Natural killer cell treated with Interleukin-12 subunit alpha and Interleukin-12 subunit beta and Interleukin-15 and Interleukin-18, amount 100 ng/mL, for 72 hours (primary cell): ENCODE results near the gene RRP8. TPM values are rescaled to one million over a fixed set of nuclear protein-coding genes. Genes with fewer than 3 reads are reported as not detected.

Source experiments
- ATAC-seq, 2 donors: fragments of 150-1000 bp; cut with Tn5 transposase in 1 of 2; sonication (Bioruptor Pico), chemical (Tn5 transposase) in 1 of 2; 2 replicates each; pipeline ENCODE4 v1.10.0; 2021
- DNase-seq: peaks from one replicate; pipeline ENCODE4 v3.0.0; 2022; ENCODE audit warnings: low spot score
- H3K27ac Mint-ChIP-seq, 2 donors: 1 replicate in 1 of 2; 2 replicates in 1 of 2; pipeline ENCODE4 v1.8.0; 2022; ENCODE audit warnings: mixed read lengths in 2 of 2, mild to moderate bottlenecking in 1 of 2, moderate library complexity in 1 of 2
- H3K27me3 Mint-ChIP-seq, 2 donors: 1 replicate in 1 of 2; 2 replicates in 1 of 2; pipeline ENCODE4 v1.8.0; 2022; ENCODE audit warnings: mixed read lengths in 2 of 2
- H3K36me3 Mint-ChIP-seq: one replicate; pipeline ENCODE4 v1.8.0; 2022; ENCODE audit warnings: mixed read lengths
- H3K4me1 Mint-ChIP-seq, 2 donors: 1 replicate in 1 of 2; 2 replicates in 1 of 2; pipeline ENCODE4 v1.8.0; 2022; ENCODE audit warnings: low read depth in 2 of 2, mixed read lengths in 2 of 2, mild to moderate bottlenecking in 1 of 2
- H3K4me3 Mint-ChIP-seq: one replicate; pipeline ENCODE4 v1.8.0; 2022; ENCODE audit warnings: mixed read lengths
- H3K9me3 Mint-ChIP-seq: 2 replicates; pipeline ENCODE4 v1.8.0; 2022; ENCODE audit warnings: mixed read lengths
- total RNA-seq, 2 donors: library from RNA; stranded (reverse); gene quantifications; one replicate each; pipeline ENCODE4 v1.2.3, GENCODE V29; 2022

RRP8 gene
- total RNA-seq, 2 donors from 2014 or later = 33.8 to 42.0 TPM

DNA sequence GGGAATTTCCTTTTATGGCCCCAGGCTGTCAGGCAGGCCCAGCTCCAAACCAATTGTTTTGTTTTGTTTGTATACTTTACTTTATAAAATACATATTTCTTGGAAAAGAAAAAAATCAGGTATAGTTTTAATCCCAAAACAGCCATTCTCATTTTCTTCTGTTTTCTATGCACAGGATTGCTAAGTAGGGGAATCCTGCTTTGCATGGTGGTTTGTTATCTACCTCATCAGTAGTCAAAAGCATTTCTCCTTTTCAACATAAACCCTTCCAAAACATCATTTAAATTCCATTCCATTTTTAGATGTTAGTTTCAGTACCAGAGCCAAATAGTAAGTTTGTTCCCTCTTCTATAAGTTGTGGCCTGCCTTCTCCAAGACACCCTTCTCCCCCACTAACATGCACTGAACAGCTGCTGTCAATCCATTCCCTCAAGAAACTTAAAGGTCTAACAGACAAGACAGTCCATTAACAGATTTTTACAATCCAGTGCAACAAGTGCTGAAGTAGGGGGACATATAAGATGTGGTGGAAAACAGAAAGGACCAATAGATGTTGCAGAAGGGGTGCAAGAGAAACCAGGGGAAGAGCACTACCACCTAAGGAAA is 3.9 kb upstream of the RRP8 start:
- no peaks in the 10 kb centered on the region for H3K9me3 Mint-ChIP-seq
- no peak overlapping the region for H3K4me3 Mint-ChIP-seq
- H3K27me3 Mint-ChIP-seq = no peaks in the 10 kb centered on the region
- ATAC-seq (no peak), DNase-seq (no peak)
- H3K36me3 Mint-ChIP-seq = peaks cover 7% of the 10 kb centered on the region
- H3K27ac Mint-ChIP-seq = no peak overlapping the region
- peaks cover 39 to 41% of the 10 kb centered on the region in 2 donors for H3K4me1 Mint-ChIP-seq

DNA sequence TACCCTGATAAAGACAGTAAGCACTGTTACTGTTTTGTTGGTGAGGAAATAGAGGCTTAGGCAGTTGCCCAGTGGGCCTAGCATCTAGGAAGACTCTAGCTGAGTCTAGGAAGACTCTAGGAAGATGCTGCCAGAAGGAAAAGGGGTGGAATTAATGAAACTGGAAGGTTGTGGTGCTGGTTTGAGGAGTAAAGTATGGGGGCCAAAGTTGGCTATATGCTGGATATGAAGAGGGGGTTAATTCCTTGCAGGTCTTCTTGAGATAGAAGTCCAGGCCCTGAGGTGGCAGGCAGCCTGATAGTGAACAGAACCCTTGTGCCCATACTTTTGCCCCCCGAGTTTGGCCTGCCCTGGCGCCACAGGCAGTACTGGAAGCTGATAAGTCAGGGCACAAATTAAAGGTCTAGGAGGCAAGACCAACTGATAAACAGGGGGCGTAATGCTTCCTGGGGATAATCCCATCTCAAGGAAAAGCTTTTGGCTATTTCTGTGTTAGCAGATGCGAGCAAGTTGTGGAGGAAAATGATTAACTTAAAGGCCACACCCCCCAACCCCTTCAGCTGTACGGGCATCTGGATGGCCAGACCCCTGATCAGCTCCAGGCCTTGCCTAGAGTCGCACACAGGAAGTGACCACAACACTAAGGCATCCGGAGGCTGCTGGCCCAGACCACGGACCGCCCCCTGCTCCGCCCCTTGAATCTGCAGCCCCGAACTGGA is 3.2 kb upstream of the RRP8 start:
- H3K4me1 Mint-ChIP-seq = peaks cover 39 to 46% of the 10 kb centered on the region in 2 donors
- no peak overlapping the region for H3K27ac Mint-ChIP-seq
- peaks cover 10% of the 10 kb centered on the region for H3K36me3 Mint-ChIP-seq
- no peak overlapping the region for H3K4me3 Mint-ChIP-seq
- no peaks in the 10 kb centered on the region for H3K9me3 Mint-ChIP-seq
- ATAC-seq (peak; percentile 62 to 77), DNase-seq (peak; percentile 91)
- no peaks in the 10 kb centered on the region for H3K27me3 Mint-ChIP-seq

- no peak for ATAC-seq
Measured at GRCh38 chr11:6604790-6605189, 1.4 kb upstream of the RRP8 start.

GRCh38 chr11:6604081-6604626 is 738 bp upstream of the RRP8 start:
- ATAC-seq = peak; percentile 3 to 51

More at GRCh38 chr11:6604790-6605189, 1.4 kb upstream of the RRP8 start:
- no peak overlapping the region for H3K27ac Mint-ChIP-seq
- peaks cover 25 to 39% of the 10 kb centered on the region in 2 donors for H3K4me1 Mint-ChIP-seq
- no peaks in the 10 kb centered on the region for H3K9me3 Mint-ChIP-seq
- no peak overlapping the region for H3K4me3 Mint-ChIP-seq
- DNase-seq = no peak
- H3K36me3 Mint-ChIP-seq = peaks cover 11% of the 10 kb centered on the region
- no peaks in the 10 kb centered on the region for H3K27me3 Mint-ChIP-seq

DNA sequence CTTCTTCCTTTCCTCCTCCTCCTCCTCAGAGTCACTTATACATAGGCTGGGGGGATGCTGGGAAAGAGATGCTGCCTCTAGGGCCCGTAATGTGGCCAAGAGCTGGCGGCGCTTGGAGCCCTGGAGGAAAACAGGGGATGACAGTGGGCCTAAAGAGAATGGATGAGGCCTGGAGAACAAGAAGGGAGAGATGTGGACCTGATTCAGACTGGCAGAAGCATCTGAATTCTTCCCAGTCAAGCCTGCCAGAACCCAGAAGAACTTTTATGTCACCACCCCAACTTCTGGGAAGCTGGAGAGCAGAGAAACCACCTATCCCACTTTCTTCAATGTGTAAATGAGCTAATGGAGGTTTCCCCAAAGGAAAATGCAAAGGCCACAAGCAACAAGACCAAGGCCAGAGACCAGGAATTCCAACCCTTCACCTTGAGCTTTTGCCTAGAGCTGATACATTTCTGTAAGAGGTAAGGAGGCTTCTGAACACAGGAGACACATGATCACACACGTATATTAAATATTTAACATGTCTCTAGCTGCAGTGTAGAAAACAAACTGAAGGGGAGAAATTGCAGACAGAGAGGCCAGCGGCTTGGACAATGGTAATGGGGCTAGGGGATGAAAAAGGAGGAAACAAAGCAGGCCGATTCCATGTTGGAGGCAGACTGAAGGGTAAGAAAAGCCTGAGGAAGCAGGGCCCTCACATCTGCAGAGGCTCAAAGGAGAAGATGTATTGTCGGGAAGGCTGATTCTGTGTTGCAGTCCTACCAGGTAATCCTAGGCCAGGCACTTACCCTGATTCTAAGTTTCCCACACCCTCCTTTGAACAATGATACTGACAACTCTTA is 1.1 kb downstream of the RRP8 start:
- DNase-seq (peak; percentile 22), ATAC-seq (no peak)
- Mint-ChIP-seq H3K9me3 (no peaks in the 10 kb centered on the region), H3K36me3 (peaks cover 25% of the 10 kb centered on the region), H3K4me3 (no peak overlapping the region), H3K27me3 (no peaks in the 10 kb centered on the region), H3K4me1 (peaks cover 20 to 37% of the 10 kb centered on the region in 2 donors), H3K27ac (no peak overlapping the region)

More at GRCh38 chr11:6604081-6604626, 738 bp upstream of the RRP8 start:
- DNase-seq = peak; percentile 60
- no peak overlapping the region for H3K27ac Mint-ChIP-seq
- no peaks in the 10 kb centered on the region for H3K9me3 Mint-ChIP-seq
- H3K27me3 Mint-ChIP-seq = no peaks in the 10 kb centered on the region
- H3K4me1 Mint-ChIP-seq = peaks cover 22 to 40% of the 10 kb centered on the region in 2 donors
- H3K4me3 Mint-ChIP-seq = no peak overlapping the region
- peaks cover 13% of the 10 kb centered on the region for H3K36me3 Mint-ChIP-seq

DNA sequence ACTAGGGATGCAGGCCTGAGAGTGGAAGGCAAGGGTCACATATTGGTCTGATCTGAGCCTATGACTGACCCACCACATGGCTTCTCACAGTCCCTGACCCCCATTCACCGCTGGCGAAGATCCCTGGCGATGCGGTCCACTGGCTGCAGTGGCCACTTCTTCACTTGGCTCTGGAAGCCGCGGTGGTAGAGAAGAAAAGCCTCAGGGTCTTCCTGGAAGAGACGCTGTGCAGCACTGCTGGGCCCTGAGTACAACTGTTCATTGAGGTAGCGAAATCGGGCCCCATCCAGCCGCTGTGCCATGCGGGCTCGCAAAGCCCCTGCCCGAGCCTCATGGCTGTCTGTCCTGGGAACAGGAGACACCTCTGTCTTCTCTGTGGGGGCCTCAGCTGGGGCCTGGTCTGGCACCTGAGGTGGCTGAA is 2.4 kb downstream of the RRP8 start:
- Mint-ChIP-seq H3K4me1 (peaks cover 11 to 36% of the 10 kb centered on the region in 2 donors), H3K27ac (no peak overlapping the region), H3K36me3 (peaks cover 29% of the 10 kb centered on the region), H3K9me3 (no peaks in the 10 kb centered on the region), H3K4me3 (no peak overlapping the region), H3K27me3 (no peaks in the 10 kb centered on the region)
- ATAC-seq (no peak), DNase-seq (peak; percentile 57)

DNA sequence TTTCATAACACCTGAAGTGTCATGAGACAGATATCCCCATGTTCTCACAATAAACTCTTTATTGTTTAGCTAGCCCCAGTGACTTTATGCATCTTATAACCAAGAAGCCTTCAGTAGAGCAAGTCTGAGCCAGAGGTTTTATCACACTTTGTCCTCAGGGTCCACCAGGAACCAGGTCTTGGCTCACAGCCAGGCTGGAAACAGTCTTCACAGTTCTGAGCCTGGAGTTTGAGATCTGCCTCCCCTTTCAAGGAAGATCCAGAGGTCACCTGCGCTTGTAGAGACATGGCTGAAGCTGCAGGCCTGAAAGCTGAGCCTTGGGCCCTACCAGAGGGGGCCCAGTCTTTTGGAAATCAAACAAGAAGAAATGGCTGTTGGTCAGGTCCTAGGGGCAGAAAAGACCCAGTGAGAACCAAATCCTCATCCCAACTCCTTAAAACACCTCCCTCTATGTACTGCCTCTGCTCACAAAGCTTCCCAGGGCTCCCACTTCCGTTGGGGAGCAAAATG is 3.5 kb downstream of the RRP8 start:
- no peak overlapping the region for H3K27ac Mint-ChIP-seq
- H3K27me3 Mint-ChIP-seq = no peaks in the 10 kb centered on the region
- H3K9me3 Mint-ChIP-seq = no peaks in the 10 kb centered on the region
- H3K4me1 Mint-ChIP-seq = peaks cover 8 to 36% of the 10 kb centered on the region in 2 donors
- ATAC-seq = no peak
- H3K36me3 Mint-ChIP-seq = peaks cover 32% of the 10 kb centered on the region
- DNase-seq = no peak
- no peak overlapping the region for H3K4me3 Mint-ChIP-seq

GRCh38 chr11:6599449-6599848 is 4.0 kb downstream of the RRP8 start:
- Mint-ChIP-seq H3K4me1 (peaks cover 10 to 37% of the 10 kb centered on the region in 2 donors), H3K9me3 (no peaks in the 10 kb centered on the region), H3K36me3 (peaks cover 32% of the 10 kb centered on the region), H3K27ac (no peak overlapping the region), H3K27me3 (no peaks in the 10 kb centered on the region), H3K4me3 (no peak overlapping the region)
- DNase-seq (peak; percentile 26), ATAC-seq (no peak)

- Mint-ChIP-seq H3K9me3 (no peaks in the 10 kb centered on the region), H3K27me3 (no peaks in the 10 kb centered on the region), H3K4me3 (no peak overlapping the region), H3K4me1 (peaks cover 14 to 41% of the 10 kb centered on the region in 2 donors), H3K36me3 (peaks cover 32% of the 10 kb centered on the region), H3K27ac (peak overlapping the region in 1 of 2 donors; percentile 17)
- ATAC-seq = no peak
- DNase-seq = no peak
Measured at GRCh38 chr11:6598555-6598954, 4.9 kb downstream of the RRP8 start.

DNA sequence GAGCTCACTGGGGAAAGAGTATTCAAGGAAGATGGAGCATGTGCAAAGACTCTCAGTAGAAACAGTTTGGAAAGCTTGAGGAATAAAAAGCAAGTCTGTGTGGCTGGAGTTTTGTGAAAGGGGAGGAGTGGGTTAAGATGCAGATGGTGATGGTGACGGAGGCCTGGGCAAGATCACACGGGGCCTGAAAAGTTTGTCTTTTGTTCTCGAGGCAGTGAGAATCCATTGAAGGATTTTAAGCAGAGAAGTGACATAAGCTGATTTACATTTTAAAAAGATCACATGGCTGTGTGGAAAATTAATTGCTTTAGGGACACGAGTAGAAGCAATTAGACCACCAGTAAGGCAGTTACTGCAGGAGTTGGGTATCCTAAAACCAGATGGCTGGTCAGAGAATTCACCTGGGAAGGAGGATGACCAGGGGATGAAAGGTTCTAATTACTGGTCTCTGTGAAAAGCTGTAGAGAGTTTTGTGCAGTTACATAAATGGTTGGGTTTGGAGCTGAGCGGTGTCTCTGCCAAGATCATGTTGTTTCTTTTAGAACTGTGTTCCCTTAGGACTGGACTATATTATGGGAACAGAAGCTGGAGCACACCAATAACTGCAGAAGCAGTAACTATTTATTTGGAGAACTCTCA is 7.1 kb downstream of the RRP8 start:
- ATAC-seq = no peak
- Mint-ChIP-seq H3K36me3 (peaks cover 29% of the 10 kb centered on the region), H3K9me3 (no peaks in the 10 kb centered on the region), H3K27me3 (no peaks in the 10 kb centered on the region), H3K4me3 (no peak overlapping the region), H3K27ac (peak overlapping the region in 1 of 2 donors; percentile 10), H3K4me1 (peaks cover 14 to 33% of the 10 kb centered on the region in 2 donors)
- no peak for DNase-seq

DNA sequence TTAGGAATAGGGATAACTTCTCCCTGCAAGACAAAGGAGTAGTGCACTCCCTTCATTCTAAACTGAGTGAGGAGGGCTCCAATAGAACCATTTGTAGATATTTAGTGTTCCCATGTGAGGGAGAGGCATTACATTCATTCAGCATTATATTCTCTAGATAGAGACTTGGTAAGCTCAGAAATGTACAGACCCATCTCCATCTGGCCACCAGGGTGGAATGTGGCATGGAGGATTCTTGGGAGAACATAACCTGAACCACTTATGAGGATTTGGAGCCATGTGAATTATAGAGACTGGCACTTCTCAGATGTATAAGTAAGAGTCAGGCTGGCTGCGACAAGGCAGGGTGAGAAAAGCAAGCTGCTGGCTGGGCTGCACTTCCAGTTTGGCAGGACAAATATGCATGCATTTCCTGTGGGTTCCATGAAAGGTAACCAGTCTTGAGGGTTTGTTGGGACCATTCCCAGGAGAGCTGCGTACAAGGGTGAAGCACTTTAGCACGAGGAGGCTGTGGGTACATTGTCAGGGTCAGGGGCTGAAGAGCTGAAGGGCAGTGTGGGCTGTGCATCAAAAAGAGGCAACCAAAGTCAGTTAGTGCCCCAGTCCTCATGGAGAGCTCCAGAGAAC is 9.2 kb downstream of the RRP8 start:
- DNase-seq (peak; percentile 13), ATAC-seq (no peak)
- peaks cover 14 to 27% of the 10 kb centered on the region in 2 donors for H3K4me1 Mint-ChIP-seq
- H3K9me3 Mint-ChIP-seq = no peaks in the 10 kb centered on the region
- H3K4me3 Mint-ChIP-seq = no peak overlapping the region
- peaks cover 24% of the 10 kb centered on the region for H3K36me3 Mint-ChIP-seq
- no peaks in the 10 kb centered on the region for H3K27me3 Mint-ChIP-seq
- no peak overlapping the region for H3K27ac Mint-ChIP-seq

GRCh38 chr11:6588018-6588417 is 15.4 kb downstream of the RRP8 start:
- DNase-seq = no peak
- no peak overlapping the region for H3K27ac Mint-ChIP-seq
- peaks cover 24% of the 10 kb centered on the region for H3K36me3 Mint-ChIP-seq
- H3K4me3 Mint-ChIP-seq = no peak overlapping the region
- H3K4me1 Mint-ChIP-seq = peaks cover 0 to 2% of the 10 kb centered on the region in 2 donors
- ATAC-seq = no peak
- no peaks in the 10 kb centered on the region for H3K27me3 Mint-ChIP-seq
- H3K9me3 Mint-ChIP-seq = peaks cover 10% of the 10 kb centered on the region
